K562 (cell line): ENCODE results near the gene AKT3.

ENCODE experiments used
- TF ChIP-seq, protein P1 (sequence below): sonication (generic); formaldehyde crosslinking; IDR thresholded peaks from 2 replicates; pipeline ENCODE4 v1.8.1; 2023; ENCODE audit warnings: mild to moderate bottlenecking, missing genetic modification reagents
- TF ChIP-seq, protein P2 (sequence below), 3 experiments: IDR thresholded peaks in 2 of 3; conservative IDR thresholded peaks in 1 of 3; 2 replicates each; pipeline ENCODE4 v1.5.1; 2011 to 2012; ENCODE audit warnings: low read length in 3 of 3, mild to moderate bottlenecking in 3 of 3, control low read depth in 2 of 3, improper control_type of control experiment in 1 of 3, inconsistent platforms in 1 of 3, low read depth in 1 of 3, mixed read lengths in 1 of 3, moderate library complexity in 1 of 3; ENCODE audit not compliant: insufficient read depth in 2 of 3
- TF ChIP-seq, protein P3 (sequence below), 2 experiments: fragments of 450-650 bp in 1 of 2; sonication (generic) in 1 of 2; formaldehyde crosslinking; conservative IDR thresholded peaks; 2 replicates each; pipeline versions ENCODE4 v1.4.0 to v1.8.1; 2020 to 2022; ENCODE audit warnings: mild to moderate bottlenecking in 1 of 2, missing genetic modification reagents in 1 of 2

DNA sequence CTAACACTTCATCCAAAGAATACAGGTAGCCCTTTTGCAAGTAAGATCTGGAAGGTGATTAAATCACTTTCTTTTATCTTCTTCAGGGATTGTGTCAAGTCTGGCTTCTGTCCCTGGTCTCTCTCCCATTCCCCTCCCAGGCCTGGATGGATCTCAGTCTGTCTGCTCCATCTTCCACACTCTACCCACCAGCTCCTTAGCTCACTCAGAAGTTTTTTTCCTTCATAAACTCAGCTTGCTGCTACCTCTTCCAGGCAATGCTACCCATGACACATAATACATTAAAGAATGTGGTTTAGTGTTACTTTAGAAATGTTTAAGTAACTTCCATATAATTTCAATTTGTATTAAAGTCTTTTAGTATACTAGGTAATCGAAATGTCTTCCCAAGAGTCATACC, 133.1 kb downstream of the AKT3 start:
- TF ChIP-seq, protein P1, sequence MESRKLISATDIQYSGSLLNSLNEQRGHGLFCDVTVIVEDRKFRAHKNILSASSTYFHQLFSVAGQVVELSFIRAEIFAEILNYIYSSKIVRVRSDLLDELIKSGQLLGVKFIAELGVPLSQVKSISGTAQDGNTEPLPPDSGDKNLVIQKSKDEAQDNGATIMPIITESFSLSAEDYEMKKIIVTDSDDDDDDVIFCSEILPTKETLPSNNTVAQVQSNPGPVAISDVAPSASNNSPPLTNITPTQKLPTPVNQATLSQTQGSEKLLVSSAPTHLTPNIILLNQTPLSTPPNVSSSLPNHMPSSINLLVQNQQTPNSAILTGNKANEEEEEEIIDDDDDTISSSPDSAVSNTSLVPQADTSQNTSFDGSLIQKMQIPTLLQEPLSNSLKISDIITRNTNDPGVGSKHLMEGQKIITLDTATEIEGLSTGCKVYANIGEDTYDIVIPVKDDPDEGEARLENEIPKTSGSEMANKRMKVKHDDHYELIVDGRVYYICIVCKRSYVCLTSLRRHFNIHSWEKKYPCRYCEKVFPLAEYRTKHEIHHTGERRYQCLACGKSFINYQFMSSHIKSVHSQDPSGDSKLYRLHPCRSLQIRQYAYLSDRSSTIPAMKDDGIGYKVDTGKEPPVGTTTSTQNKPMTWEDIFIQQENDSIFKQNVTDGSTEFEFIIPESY (CRISPR knock-in tag) = no peak
- TF ChIP-seq, protein P2, sequence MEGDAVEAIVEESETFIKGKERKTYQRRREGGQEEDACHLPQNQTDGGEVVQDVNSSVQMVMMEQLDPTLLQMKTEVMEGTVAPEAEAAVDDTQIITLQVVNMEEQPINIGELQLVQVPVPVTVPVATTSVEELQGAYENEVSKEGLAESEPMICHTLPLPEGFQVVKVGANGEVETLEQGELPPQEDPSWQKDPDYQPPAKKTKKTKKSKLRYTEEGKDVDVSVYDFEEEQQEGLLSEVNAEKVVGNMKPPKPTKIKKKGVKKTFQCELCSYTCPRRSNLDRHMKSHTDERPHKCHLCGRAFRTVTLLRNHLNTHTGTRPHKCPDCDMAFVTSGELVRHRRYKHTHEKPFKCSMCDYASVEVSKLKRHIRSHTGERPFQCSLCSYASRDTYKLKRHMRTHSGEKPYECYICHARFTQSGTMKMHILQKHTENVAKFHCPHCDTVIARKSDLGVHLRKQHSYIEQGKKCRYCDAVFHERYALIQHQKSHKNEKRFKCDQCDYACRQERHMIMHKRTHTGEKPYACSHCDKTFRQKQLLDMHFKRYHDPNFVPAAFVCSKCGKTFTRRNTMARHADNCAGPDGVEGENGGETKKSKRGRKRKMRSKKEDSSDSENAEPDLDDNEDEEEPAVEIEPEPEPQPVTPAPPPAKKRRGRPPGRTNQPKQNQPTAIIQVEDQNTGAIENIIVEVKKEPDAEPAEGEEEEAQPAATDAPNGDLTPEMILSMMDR (IDR thresholded peaks at IDR 0.05 in 2 of 3, conservative IDR thresholded peaks at IDR 0.05 in 1 of 3; ENCODE audit: insufficient read depth in 2 of 3, low read depth in 1 of 3, low read length in 3 of 3) = no peak
- TF ChIP-seq, protein P3, sequence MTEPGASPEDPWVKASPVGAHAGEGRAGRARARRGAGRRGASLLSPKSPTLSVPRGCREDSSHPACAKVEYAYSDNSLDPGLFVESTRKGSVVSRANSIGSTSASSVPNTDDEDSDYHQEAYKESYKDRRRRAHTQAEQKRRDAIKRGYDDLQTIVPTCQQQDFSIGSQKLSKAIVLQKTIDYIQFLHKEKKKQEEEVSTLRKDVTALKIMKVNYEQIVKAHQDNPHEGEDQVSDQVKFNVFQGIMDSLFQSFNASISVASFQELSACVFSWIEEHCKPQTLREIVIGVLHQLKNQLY (CRISPR knock-in tag; conservative IDR thresholded peaks at IDR 0.05) = no peak
